SU-DHL-6 (cell line): Measurements from ENCODE around the gene SDS.

Source experiments
- EZH2phosphoT487 ChIP-seq: fragments of 200-600 bp; sonication (generic), shearing (Covaris generic); conservative IDR thresholded peaks from 2 replicates; pipeline ENCODE4 v1.6.1; 2018; ENCODE audit warnings: mild to moderate bottlenecking, antibody characterized with exemption, low read length, moderate library complexity, mixed read lengths
- TF ChIP-seq, protein P1 (sequence below): fragments of 200-600 bp; sonication (generic); IDR thresholded peaks from one replicate; pipeline ENCODE4 v1.5.1; 2017; ENCODE audit warnings: antibody characterized with exemption, mild to moderate bottlenecking, low read length, moderate library complexity; ENCODE audit not compliant: insufficient read depth, poor library complexity, severe bottlenecking

DNA sequence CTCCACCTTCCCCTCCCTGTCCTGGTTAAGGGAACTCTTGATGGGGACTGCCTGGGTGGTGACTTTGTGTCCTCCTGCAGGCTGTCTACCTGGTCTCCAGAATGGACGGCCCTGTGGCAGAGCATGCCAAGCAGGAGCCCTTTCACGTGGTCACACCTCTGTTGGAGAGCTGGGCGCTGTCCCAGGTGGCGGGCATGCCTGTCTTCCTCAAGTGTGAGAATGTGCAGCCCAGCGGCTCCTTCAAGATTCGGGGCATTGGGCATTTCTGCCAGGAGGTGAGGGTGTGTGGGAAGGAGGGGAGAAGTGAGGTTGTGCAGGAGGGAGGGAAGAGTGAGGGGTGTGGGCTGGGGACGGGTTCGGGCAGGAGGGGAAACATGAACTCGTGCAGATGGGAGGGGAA, 24.2 kb upstream of the SDS start:
- TF ChIP-seq, protein P1, sequence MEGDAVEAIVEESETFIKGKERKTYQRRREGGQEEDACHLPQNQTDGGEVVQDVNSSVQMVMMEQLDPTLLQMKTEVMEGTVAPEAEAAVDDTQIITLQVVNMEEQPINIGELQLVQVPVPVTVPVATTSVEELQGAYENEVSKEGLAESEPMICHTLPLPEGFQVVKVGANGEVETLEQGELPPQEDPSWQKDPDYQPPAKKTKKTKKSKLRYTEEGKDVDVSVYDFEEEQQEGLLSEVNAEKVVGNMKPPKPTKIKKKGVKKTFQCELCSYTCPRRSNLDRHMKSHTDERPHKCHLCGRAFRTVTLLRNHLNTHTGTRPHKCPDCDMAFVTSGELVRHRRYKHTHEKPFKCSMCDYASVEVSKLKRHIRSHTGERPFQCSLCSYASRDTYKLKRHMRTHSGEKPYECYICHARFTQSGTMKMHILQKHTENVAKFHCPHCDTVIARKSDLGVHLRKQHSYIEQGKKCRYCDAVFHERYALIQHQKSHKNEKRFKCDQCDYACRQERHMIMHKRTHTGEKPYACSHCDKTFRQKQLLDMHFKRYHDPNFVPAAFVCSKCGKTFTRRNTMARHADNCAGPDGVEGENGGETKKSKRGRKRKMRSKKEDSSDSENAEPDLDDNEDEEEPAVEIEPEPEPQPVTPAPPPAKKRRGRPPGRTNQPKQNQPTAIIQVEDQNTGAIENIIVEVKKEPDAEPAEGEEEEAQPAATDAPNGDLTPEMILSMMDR: no peak
- no peak for TF ChIP-seq EZH2phosphoT487
